HG02981 (cell line): ENCODE measurements around the gene ASAP3.
"Not testable (repeated sequence)": the region's sequence is repeated elsewhere in the genome, so short reads cannot be mapped to it uniquely, and the experiment has no call there.

Experiments
- ATAC-seq: cut with Tn5 transposase; IDR thresholded peaks from one replicate; pipeline ENCODE4 v1.9.1; 2021; ENCODE audit warnings: mild to moderate bottlenecking, moderate library complexity; ENCODE audit not compliant: unreplicated experiment

Gene ASAP3

GRCh38 chr1:23399229-23399628 lies 84.8 kb downstream of the ASAP3 start:
- no peak for ATAC-seq

- ATAC-seq, result no peak
These were observed 86.1 kb downstream of the ASAP3 start for GRCh38 chr1:23397908-23398307.

- no peak for ATAC-seq
These were observed 87.6 kb downstream of the ASAP3 start for GRCh38 chr1:23396380-23396779.

GRCh38 chr1:23395849-23396248 lies 88.1 kb downstream of the ASAP3 start:
- no peak for ATAC-seq

GRCh38 chr1:23395154-23395724 lies 88.7 kb downstream of the ASAP3 start:
- no peak for ATAC-seq

GRCh38 chr1:23394684-23395083 lies 89.3 kb downstream of the ASAP3 start:
- ATAC-seq, result no peak

- no peak for ATAC-seq
These were observed 89.8 kb downstream of the ASAP3 start for GRCh38 chr1:23394181-23394580.

- ATAC-seq, result no peak
These were observed 90.3 kb downstream of the ASAP3 start for GRCh38 chr1:23393706-23394105.

GRCh38 chr1:23392125-23392855 lies 91.7 kb downstream of the ASAP3 start:
- ATAC-seq, result no peak

GRCh38 chr1:23389837-23390321 lies 94.1 kb downstream of the ASAP3 start:
- no peak for ATAC-seq

GRCh38 chr1:23387494-23387893 lies 96.5 kb downstream of the ASAP3 start:
- no peak for ATAC-seq

GRCh38 chr1:23385119-23385621 lies 98.8 kb downstream of the ASAP3 start:
- ATAC-seq, result no peak

GRCh38 chr1:23384312-23385058 lies 99.5 kb downstream of the ASAP3 start:
- no peak for ATAC-seq

GRCh38 chr1:23383577-23384311 lies 100.2 kb downstream of the ASAP3 start:
- ATAC-seq, result no peak

- ATAC-seq, result no peak
These were observed 102.6 kb downstream of the ASAP3 start for GRCh38 chr1:23381233-23381885.

GRCh38 chr1:23380719-23381118 lies 103.3 kb downstream of the ASAP3 start:
- no peak for ATAC-seq

- ATAC-seq, result not testable (repeated sequence)
These were observed 103.7 kb downstream of the ASAP3 start for GRCh38 chr1:23380236-23380635.
